Measurements from ENCODE around the gene SCGB1A1.

DNA sequence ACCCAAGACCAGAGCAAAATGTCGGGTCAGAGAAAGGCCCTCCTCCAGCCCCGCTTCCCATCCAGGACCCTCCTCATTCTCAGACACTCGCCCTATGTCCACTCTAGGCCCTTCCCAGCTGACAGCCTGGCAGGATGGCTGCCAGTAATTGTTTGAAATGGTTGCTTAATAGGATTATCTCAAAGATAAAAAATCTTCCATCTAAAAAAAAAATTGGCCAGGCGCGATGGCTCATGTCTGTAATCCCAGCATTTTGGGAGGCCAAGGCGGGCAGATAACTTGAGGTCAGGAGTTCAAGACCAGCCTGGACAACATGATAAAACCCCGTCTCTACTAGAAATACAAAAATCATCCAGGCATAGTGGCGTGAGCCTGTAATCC lies 32.4 kb downstream of the SCGB1A1 start:
- no peak for TF ChIP-seq POLR2A (IDR thresholded peaks at IDR 0.05)
- TF ChIP-seq, protein P1, sequence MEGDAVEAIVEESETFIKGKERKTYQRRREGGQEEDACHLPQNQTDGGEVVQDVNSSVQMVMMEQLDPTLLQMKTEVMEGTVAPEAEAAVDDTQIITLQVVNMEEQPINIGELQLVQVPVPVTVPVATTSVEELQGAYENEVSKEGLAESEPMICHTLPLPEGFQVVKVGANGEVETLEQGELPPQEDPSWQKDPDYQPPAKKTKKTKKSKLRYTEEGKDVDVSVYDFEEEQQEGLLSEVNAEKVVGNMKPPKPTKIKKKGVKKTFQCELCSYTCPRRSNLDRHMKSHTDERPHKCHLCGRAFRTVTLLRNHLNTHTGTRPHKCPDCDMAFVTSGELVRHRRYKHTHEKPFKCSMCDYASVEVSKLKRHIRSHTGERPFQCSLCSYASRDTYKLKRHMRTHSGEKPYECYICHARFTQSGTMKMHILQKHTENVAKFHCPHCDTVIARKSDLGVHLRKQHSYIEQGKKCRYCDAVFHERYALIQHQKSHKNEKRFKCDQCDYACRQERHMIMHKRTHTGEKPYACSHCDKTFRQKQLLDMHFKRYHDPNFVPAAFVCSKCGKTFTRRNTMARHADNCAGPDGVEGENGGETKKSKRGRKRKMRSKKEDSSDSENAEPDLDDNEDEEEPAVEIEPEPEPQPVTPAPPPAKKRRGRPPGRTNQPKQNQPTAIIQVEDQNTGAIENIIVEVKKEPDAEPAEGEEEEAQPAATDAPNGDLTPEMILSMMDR (IDR thresholded peaks at IDR 0.05) = no peak

All from esophagus squamous epithelium (tissue), 4 donors.